ENCODE measurements around the gene CPA5. TPM values are rescaled to one million over a fixed set of nuclear protein-coding genes. Genes with fewer than 3 reads are reported as not detected.
"Not testable (repeated sequence)": the region's sequence is repeated elsewhere in the genome, so short reads cannot be mapped to it uniquely, and the experiment has no call there.

Gene CPA5
- total RNA-seq, 1 experiment from 2014 or later, result 3.3 TPM

GRCh38 chr7:130371046-130371445 lies 26.4 kb downstream of the CPA5 start:
- H3K27ac ChIP-seq, result no peak overlapping the region
- no peaks in the 10 kb centered on the region for H3K27me3 ChIP-seq
- peak in 1 of 2 experiments; percentile 29 for DNase-seq
- no peaks in the 10 kb centered on the region for H3K36me3 ChIP-seq
- H3K4me3 ChIP-seq, result no peak overlapping the region
- H3K4me1 ChIP-seq, result peaks cover 63% of the 10 kb centered on the region
- H3K9me3 ChIP-seq (replicated peaks), result 0 out of 2 replicates have a peak, but pooled peaks cover under 1% of the 10 kb centered on the region

GRCh38 chr7:130372402-130373165 lies 28.0 kb downstream of the CPA5 start:
- Histone ChIP-seq H3K27me3 (no peaks in the 10 kb centered on the region), H3K9me3 (replicated peaks) (peaks cover 7% of the 10 kb centered on the region; the same call in 1 of the 2 replicates), H3K4me1 (peaks cover 47% of the 10 kb centered on the region), H3K4me3 (0 out of 2 replicates have a peak overlapping the region, but pooled peaks have one; percentile 2), H3K27ac (peak overlapping the region; percentile 99), H3K36me3 (no peaks in the 10 kb centered on the region)
- DNase-seq, result peak; percentile 85 to 92

GRCh38 chr7:130374507-130374906 lies 29.9 kb downstream of the CPA5 start:
- DNase-seq, result peak in 1 of 2 experiments; percentile 33
- peaks cover 7% of the 10 kb centered on the region; the same call in 1 of the 2 replicates for H3K9me3 ChIP-seq (replicated peaks)
- H3K36me3 ChIP-seq, result no peaks in the 10 kb centered on the region
- H3K27me3 ChIP-seq, result no peaks in the 10 kb centered on the region
- H3K27ac ChIP-seq, result peak overlapping the region; percentile 99
- H3K4me3 ChIP-seq, result no peak overlapping the region
- H3K4me1 ChIP-seq, result peaks cover 42% of the 10 kb centered on the region

- peaks cover 46% of the 10 kb centered on the region for H3K4me1 ChIP-seq
- H3K4me3 ChIP-seq; H3K27me3 ChIP-seq; H3K9me3 ChIP-seq (replicated peaks); H3K36me3 ChIP-seq; H3K27ac ChIP-seq; DNase-seq: not testable (repeated sequence)
Observed at GRCh38 chr7:130376461-130376860, 31.8 kb downstream of the CPA5 start.

- DNase-seq, result no peak
- peaks cover 40% of the 10 kb centered on the region for H3K4me1 ChIP-seq
- H3K36me3 ChIP-seq, result no peaks in the 10 kb centered on the region
- no peaks in the 10 kb centered on the region for H3K27me3 ChIP-seq
- H3K4me3 ChIP-seq, result no peak overlapping the region
- no peak overlapping the region for H3K27ac ChIP-seq
- peaks cover 7% of the 10 kb centered on the region; the same call in 1 of the 2 replicates for H3K9me3 ChIP-seq (replicated peaks)
Observed at GRCh38 chr7:130377178-130377577, 32.6 kb downstream of the CPA5 start.

GRCh38 chr7:130379019-130379418 lies 34.4 kb downstream of the CPA5 start:
- Histone ChIP-seq H3K27ac (no peak overlapping the region), H3K4me3 (no peak overlapping the region), H3K27me3 (no peaks in the 10 kb centered on the region), H3K4me1 (peaks cover 29% of the 10 kb centered on the region), H3K36me3 (no peaks in the 10 kb centered on the region), H3K9me3 (replicated peaks) (peaks cover 7% of the 10 kb centered on the region; the same call in 1 of the 2 replicates)
- no peak for DNase-seq

GRCh38 chr7:130379532-130379920 lies 34.9 kb downstream of the CPA5 start:
- no peaks in the 10 kb centered on the region for H3K27me3 ChIP-seq
- H3K4me3 ChIP-seq, result no peak overlapping the region
- H3K27ac ChIP-seq, result peak overlapping the region; percentile 60
- peak; percentile 34 to 49 for DNase-seq
- H3K36me3 ChIP-seq, result no peaks in the 10 kb centered on the region
- peaks cover 24% of the 10 kb centered on the region for H3K4me1 ChIP-seq
- peaks cover 7% of the 10 kb centered on the region; the same call in 1 of the 2 replicates for H3K9me3 ChIP-seq (replicated peaks)

- Histone ChIP-seq H3K27ac (peak within 1 kb of the TSS; percentile 60), H3K4me1 (peaks cover 18% of the 10 kb centered on the region), H3K9me3 (replicated peaks) (peaks cover 7% of the 10 kb centered on the region; the same call in 1 of the 2 replicates), H3K4me3 (no peak within 1 kb of the TSS), H3K27me3 (no peaks in the 10 kb centered on the region), H3K36me3 (no peaks in the 10 kb centered on the region)
- peak; percentile 37 to 49 for DNase-seq
Observed at GRCh38 chr7:130379921-130380860, 35.6 kb downstream of the CPA5 start, which contains the start of gene CPA1. Gene CPA1 (plus strand): TSS chr7:130380494. CDS start chr7:130380521, 27 bp downstream.

GRCh38 chr7:130380861-130381455 lies 36.3 kb downstream of the CPA5 start:
- H3K4me1 ChIP-seq, result peaks cover 23% of the 10 kb centered on the region

GRCh38 chr7:130381468-130382312 lies 37.1 kb downstream of the CPA5 start:
- DNase-seq, result no peak
- Histone ChIP-seq H3K4me3 (no peak overlapping the region), H3K27me3 (no peaks in the 10 kb centered on the region), H3K36me3 (no peaks in the 10 kb centered on the region), H3K27ac (no peak overlapping the region), H3K9me3 (replicated peaks) (peaks cover under 1% of the 10 kb centered on the region; the same call in 1 of the 2 replicates), H3K4me1 (peaks cover 30% of the 10 kb centered on the region)

More at GRCh38 chr7:130380861-130381455, 36.3 kb downstream of the CPA5 start:
- Histone ChIP-seq H3K36me3 (no peaks in the 10 kb centered on the region), H3K4me3 (no peak overlapping the region), H3K27me3 (no peaks in the 10 kb centered on the region), H3K9me3 (replicated peaks) (peaks cover 7% of the 10 kb centered on the region; the same call in 1 of the 2 replicates), H3K27ac (no peak overlapping the region)
- no peak for DNase-seq

- Histone ChIP-seq H3K9me3 (replicated peaks) (no peaks in the 10 kb centered on the region), H3K36me3 (no peaks in the 10 kb centered on the region), H3K27me3 (no peaks in the 10 kb centered on the region), H3K27ac (no peak overlapping the region), H3K4me1 (peaks cover 44% of the 10 kb centered on the region), H3K4me3 (no peak overlapping the region)
- no peak for DNase-seq
Observed at GRCh38 chr7:130383187-130383980, 38.8 kb downstream of the CPA5 start.

- Histone ChIP-seq H3K4me1 (peaks cover 48% of the 10 kb centered on the region), H3K9me3 (replicated peaks) (peaks cover 4% of the 10 kb centered on the region; the same call in 1 of the 2 replicates), H3K4me3 (no peak overlapping the region), H3K27me3 (no peaks in the 10 kb centered on the region), H3K27ac (no peak overlapping the region), H3K36me3 (no peaks in the 10 kb centered on the region)
- no peak for DNase-seq
Observed at GRCh38 chr7:130384371-130384801, 39.8 kb downstream of the CPA5 start.

All from SJCRH30 (cell line).